Bronchial epithelial cell (primary cell): Measurements from ENCODE around the gene TTC9. TPM values are rescaled to one million over a fixed set of nuclear protein-coding genes. Genes with fewer than 3 reads are reported as not detected.

Experiments used
- DNase-seq: peaks from one replicate; pipeline ENCODE4 v3.0.0-alpha.2; 2010; ENCODE audit warnings: low read depth
- FAIRE-seq: peaks from 2 replicates; lab custom pipeline; 2011; peaks lifted over from hg19 to GRCh38; lab: Jason Lieb, UNC
- H3K27me3 ChIP-seq: 2 replicates; pipeline ENCODE4 v1.5.1; 2011; ENCODE audit warnings: low read length; ENCODE audit not compliant: control insufficient read depth, insufficient read depth
- H3K36me3 ChIP-seq: 2 replicates; pipeline ENCODE4 v1.5.1; 2011; ENCODE audit warnings: low read length; ENCODE audit not compliant: control insufficient read depth, insufficient read depth
- H3K4me3 ChIP-seq: 2 replicates; pipeline ENCODE4 v1.5.1; 2011; ENCODE audit warnings: mild to moderate bottlenecking, low read depth, low read length, control low read depth
- CTCF ChIP-seq: IDR thresholded peaks from 2 replicates; pipeline ENCODE4 v1.5.1; 2011; ENCODE audit warnings: mild to moderate bottlenecking, moderate library complexity, low read length, control low read depth, inconsistent platforms; ENCODE audit not compliant: insufficient read depth, severe bottlenecking
- total RNA-seq: library from RNA; depleted of rRNA; stranded (reverse); fragments of >200 nt; gene quantifications from 2 replicates; pipeline ENCODE4 v1.2.1, GENCODE V29; 2014

The TTC9 gene
- total RNA-seq, 1 donor from 2014 or later = 5.3 TPM

- H3K36me3 ChIP-seq = peaks cover 1% of the 10 kb centered on the region
- no peak for DNase-seq
- FAIRE-seq = no peak
- no peak for TF ChIP-seq CTCF
- H3K4me3 ChIP-seq = no peak overlapping the region
- no peaks in the 10 kb centered on the region for H3K27me3 ChIP-seq
Measured at GRCh38 chr14:70722418-70722817, 80.7 kb downstream of the TTC9 start.

- H3K4me3 ChIP-seq = no peak overlapping the region
- DNase-seq = no peak
- H3K27me3 ChIP-seq = no peaks in the 10 kb centered on the region
- TF ChIP-seq CTCF = no peak
- peaks cover 1% of the 10 kb centered on the region for H3K36me3 ChIP-seq
- no peak for FAIRE-seq
Measured at GRCh38 chr14:70723276-70723675, 81.6 kb downstream of the TTC9 start.

GRCh38 chr14:70724110-70724509 is 82.4 kb downstream of the TTC9 start:
- Histone ChIP-seq H3K4me3 (no peak overlapping the region), H3K27me3 (no peaks in the 10 kb centered on the region), H3K36me3 (peaks cover 1% of the 10 kb centered on the region)
- no peak for TF ChIP-seq CTCF
- FAIRE-seq = no peak
- no peak for DNase-seq

GRCh38 chr14:70724944-70725343 is 83.2 kb downstream of the TTC9 start:
- TF ChIP-seq CTCF = no peak
- peak; percentile 88 for FAIRE-seq

More at GRCh38 chr14:70724944-70725343, 83.2 kb downstream of the TTC9 start:
- no peak for DNase-seq
- Histone ChIP-seq H3K4me3 (no peak overlapping the region), H3K36me3 (peaks cover 1% of the 10 kb centered on the region), H3K27me3 (no peaks in the 10 kb centered on the region)

Other genes starting within 250 kb of the TTC9 start
- gene SYNJ2BP, start 224.8 kb upstream of the TTC9 start, total RNA-seq = 9.5 and 11.9 TPM in 2 replicates
- under 0.01 and 0.13 TPM in 2 replicates for gene ADAM21, start 189.7 kb upstream of the TTC9 start, total RNA-seq
- 2.4 and 2.6 TPM in 2 replicates for gene ADAM20, start 106.9 kb upstream of the TTC9 start, total RNA-seq
- 31.6 and 33.4 TPM in 2 replicates for gene MED6, start 41.3 kb upstream of the TTC9 start, total RNA-seq
- 11.6 and 13.8 TPM in 2 replicates for gene MAP3K9, start 167.6 kb downstream of the TTC9 start, total RNA-seq